Esophagus muscularis mucosa (tissue), 3 donors: Measurements from ENCODE around the gene FAM216B.

Experiments used
- CTCF ChIP-seq, 3 experiments: fragments of 200-600 bp in 2 of 3; fragments of 450-650 bp in 1 of 3; sonication (generic) in 2 of 3; IDR thresholded peaks; one replicate each; pipeline ENCODE4 v1.5.1; 2017 to 2019; ENCODE audit warnings: antibody characterized with exemption in 3 of 3, mild to moderate bottlenecking in 2 of 3, moderate library complexity in 1 of 3
- POLR2A ChIP-seq: fragments of 450-650 bp; IDR thresholded peaks from one replicate; pipeline ENCODE4 v1.6.1; 2017; ENCODE audit warnings: antibody characterized with exemption, moderate library complexity, mild to moderate bottlenecking, low read depth
- POLR2AphosphoS5 ChIP-seq, 2 donors: sonication (generic); formaldehyde crosslinking; IDR thresholded peaks; one replicate each; pipeline ENCODE4 v1.6.1; 2017; ENCODE audit warnings: antibody characterized with exemption in 2 of 2

- TF ChIP-seq CTCF (IDR thresholded peaks at IDR 0.05) = no peak
- TF ChIP-seq POLR2A = no peak
- TF ChIP-seq POLR2AphosphoS5 (IDR thresholded peaks at IDR 0.05) = no peak
Measured at GRCh38 chr13:42807866-42808265, 26.5 kb downstream of the FAM216B start.
